HEK293T (cell line): ENCODE results near the gene TXLNA.

ENCODE experiments used
- ARNT ChIP-seq: fragments of 450-650 bp; IDR thresholded peaks from 2 replicates; pipeline ENCODE4 v1.6.1; 2017; ENCODE audit warnings: mild to moderate bottlenecking
- BHLHE40 ChIP-seq: fragments of 450-650 bp; IDR thresholded peaks from 2 replicates; pipeline ENCODE4 v1.6.1; 2016; ENCODE audit warnings: mild to moderate bottlenecking, moderate library complexity, borderline replicate concordance
- ELF4 ChIP-seq: fragments of 450-650 bp; IDR thresholded peaks from 2 replicates; pipeline ENCODE4 v1.6.1; 2017; ENCODE audit warnings: antibody characterized with exemption
- FOXA1 ChIP-seq: fragments of 450-650 bp; IDR thresholded peaks from 2 replicates; pipeline ENCODE4 v1.6.1; 2016; ENCODE audit warnings: mild to moderate bottlenecking
- FOXM1 ChIP-seq: fragments of 450-650 bp; IDR thresholded peaks from 2 replicates; pipeline ENCODE4 v1.6.1; 2017; ENCODE audit warnings: mild to moderate bottlenecking, borderline replicate concordance
- HDGF ChIP-seq: fragments of 450-650 bp; IDR thresholded peaks from 2 replicates; pipeline ENCODE4 v1.6.1; 2017; ENCODE audit warnings: antibody characterized with exemption, borderline replicate concordance
- L3MBTL2 ChIP-seq: fragments of 450-650 bp; conservative IDR thresholded peaks from 2 replicates; pipeline ENCODE4 v1.6.1; 2016; ENCODE audit warnings: mild to moderate bottlenecking
- LEF1 ChIP-seq: fragments of 450-650 bp; IDR thresholded peaks from 2 replicates; pipeline ENCODE4 v1.6.1; 2017; ENCODE audit warnings: mild to moderate bottlenecking, borderline replicate concordance
- SP1 ChIP-seq: fragments of 450-650 bp; IDR thresholded peaks from 2 replicates; pipeline ENCODE4 v1.6.1; 2017
- SUZ12 ChIP-seq: fragments of 450-650 bp; IDR thresholded peaks from 2 replicates; pipeline ENCODE4 v1.6.1; 2016; ENCODE audit warnings: mild to moderate bottlenecking
- TARDBP ChIP-seq: fragments of 450-650 bp; IDR thresholded peaks from 2 replicates; pipeline ENCODE4 v1.6.1; 2016
- ZNF384 ChIP-seq: fragments of 450-650 bp; IDR thresholded peaks from 2 replicates; pipeline ENCODE4 v1.6.1; 2016

DNA sequence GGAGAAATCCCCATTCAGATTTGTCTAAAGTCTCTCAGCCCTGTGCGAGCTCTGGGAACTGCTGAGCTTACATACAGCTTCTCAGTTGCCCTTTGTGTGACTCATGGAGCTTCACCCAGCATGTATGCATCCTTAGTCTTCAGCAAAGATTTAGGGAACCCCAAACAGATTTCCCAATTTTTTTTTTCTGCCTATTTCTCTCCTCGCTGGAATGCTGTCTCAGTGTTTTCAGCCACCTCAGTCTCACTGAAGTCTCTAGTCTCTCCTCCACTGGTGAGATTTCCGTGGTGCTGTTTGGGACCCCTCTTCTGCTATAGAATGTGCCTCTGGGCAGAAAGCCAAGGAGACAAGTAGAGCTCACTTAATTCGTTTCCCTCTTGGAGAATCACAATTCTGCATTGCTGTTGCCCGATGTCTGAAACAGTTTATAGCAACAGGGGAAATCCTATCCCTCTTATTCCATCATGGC is 28.1 kb upstream of the TXLNA start:
- no peak for TF ChIP-seq LEF1
- TF ChIP-seq ZNF384: no peak
- TF ChIP-seq TARDBP: no peak
- no peak for TF ChIP-seq SUZ12
- no peak for TF ChIP-seq FOXM1
- TF ChIP-seq L3MBTL2: no peak
- no peak for TF ChIP-seq FOXA1
- TF ChIP-seq HDGF: no peak
- no peak for TF ChIP-seq ARNT
- TF ChIP-seq BHLHE40: no peak
- TF ChIP-seq SP1: no peak
- TF ChIP-seq ELF4: no peak
